Islet of Langerhans (tissue), 1 donor: ENCODE data around the gene MEIS2.
A peak's percentile ranks its signal among the peaks of the same experiment; 100 is the strongest.

Experiments
- FAIRE-seq: peaks from one replicate; lab custom pipeline; 2011; peaks lifted over from hg19 to GRCh38; lab: Jason Lieb, UNC

MEIS2 gene

GRCh38 chr15:37112971-37113670 is 12.8 kb upstream of the MEIS2 start:
- no peak for FAIRE-seq

GRCh38 chr15:37112171-37112570 is 11.8 kb upstream of the MEIS2 start:
- FAIRE-seq, result peak; percentile 58

- FAIRE-seq, result no peak
These were observed 11.0 kb upstream of the MEIS2 start for GRCh38 chr15:37111427-37111717.

GRCh38 chr15:37109872-37110572 is 9.7 kb upstream of the MEIS2 start:
- peak; percentile 95 for FAIRE-seq

GRCh38 chr15:37109168-37109871 is 9.0 kb upstream of the MEIS2 start:
- FAIRE-seq, result no peak

GRCh38 chr15:37108381-37109167 is 8.2 kb upstream of the MEIS2 start:
- peak; percentile 93 for FAIRE-seq

GRCh38 chr15:37107744-37108380 is 7.5 kb upstream of the MEIS2 start:
- peak; percentile 9 for FAIRE-seq

- FAIRE-seq, result no peak
These were observed 6.9 kb upstream of the MEIS2 start for GRCh38 chr15:37107071-37107743.

- FAIRE-seq, result no peak
These were observed 6.2 kb upstream of the MEIS2 start for GRCh38 chr15:37106490-37107001.

- FAIRE-seq, result peak; percentile 21
These were observed 5.5 kb upstream of the MEIS2 start for GRCh38 chr15:37105889-37106288.

- no peak for FAIRE-seq
These were observed 4.7 kb upstream of the MEIS2 start for GRCh38 chr15:37105029-37105428.

- no peak for FAIRE-seq
These were observed 4.2 kb upstream of the MEIS2 start for GRCh38 chr15:37104424-37104981.

- peak; percentile 85 for FAIRE-seq
These were observed 3.4 kb upstream of the MEIS2 start for GRCh38 chr15:37103475-37104423.

GRCh38 chr15:37103163-37103435 is 2.8 kb upstream of the MEIS2 start:
- peak; percentile 76 for FAIRE-seq

GRCh38 chr15:37102305-37103162 is 2.2 kb upstream of the MEIS2 start:
- FAIRE-seq, result no peak

GRCh38 chr15:37101980-37102304 is 1.6 kb upstream of the MEIS2 start:
- no peak for FAIRE-seq

GRCh38 chr15:37100966-37101215 is 542 bp upstream of the MEIS2 start:
- no peak for FAIRE-seq

- no peak for FAIRE-seq
These were observed 835 bp downstream of the MEIS2 start for GRCh38 chr15:37099319-37100108.
